NCI-H2081 (cell line): Measurements from ENCODE around the gene KRTAP4-2.
"Not testable (repeated sequence)": the region's sequence is repeated elsewhere in the genome, so short reads cannot be mapped to it uniquely, and the experiment has no call there.

ENCODE experiments used
- DNase-seq, 2 experiments: peaks; one replicate each; lab custom pipeline; 2025; lab: John Stamatoyannopoulos, UW

KRTAP4-2 gene

DNA sequence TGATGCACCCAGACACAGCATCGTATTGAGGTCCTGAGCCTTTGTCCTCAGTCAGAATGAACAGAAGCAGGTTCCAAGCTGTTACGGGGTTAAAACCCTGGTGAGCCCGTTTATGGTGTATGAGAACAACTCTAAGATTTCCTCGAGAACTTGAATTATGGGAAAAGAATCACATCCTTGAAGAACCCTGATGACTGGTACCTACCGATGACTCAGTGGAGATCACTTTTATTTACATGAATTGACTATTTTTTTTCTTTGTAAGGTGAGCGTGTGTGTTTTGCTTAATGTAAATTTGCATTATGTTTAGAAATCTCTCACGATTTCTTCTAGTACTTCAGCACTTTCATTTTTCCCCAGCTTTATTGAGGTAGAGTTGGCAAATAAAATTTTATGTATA lies 14.2 kb downstream of the KRTAP4-2 start:
- DNase-seq: no peak

DNA sequence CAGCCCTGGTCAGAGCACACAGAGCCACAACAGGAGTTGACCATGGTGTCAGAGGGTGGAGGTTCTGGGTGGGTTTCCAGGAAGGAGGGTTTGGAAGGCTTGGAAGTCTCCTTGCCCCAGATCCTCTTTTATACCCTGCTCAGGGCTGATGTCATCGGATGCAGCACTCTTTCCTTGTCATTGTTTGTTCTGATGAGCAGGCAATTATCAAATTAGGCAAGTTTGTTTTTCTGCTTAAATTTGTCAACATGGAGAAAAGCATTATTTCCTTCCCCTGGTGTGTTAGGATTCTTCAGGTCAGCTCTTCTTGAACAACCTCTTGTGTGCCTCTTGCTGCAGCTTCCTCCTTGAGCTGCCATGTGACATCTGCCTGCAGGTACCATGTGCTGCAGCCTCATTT lies 17.4 kb downstream of the KRTAP4-2 start, which contains the start of gene KRTAP4-4:
Gene KRTAP4-4, minus strand, starts transcription at position 101 of the 400 bp plus-strand sequence. Its CDS starts 57 bp downstream, at position 44.
- DNase-seq: no peak

DNA sequence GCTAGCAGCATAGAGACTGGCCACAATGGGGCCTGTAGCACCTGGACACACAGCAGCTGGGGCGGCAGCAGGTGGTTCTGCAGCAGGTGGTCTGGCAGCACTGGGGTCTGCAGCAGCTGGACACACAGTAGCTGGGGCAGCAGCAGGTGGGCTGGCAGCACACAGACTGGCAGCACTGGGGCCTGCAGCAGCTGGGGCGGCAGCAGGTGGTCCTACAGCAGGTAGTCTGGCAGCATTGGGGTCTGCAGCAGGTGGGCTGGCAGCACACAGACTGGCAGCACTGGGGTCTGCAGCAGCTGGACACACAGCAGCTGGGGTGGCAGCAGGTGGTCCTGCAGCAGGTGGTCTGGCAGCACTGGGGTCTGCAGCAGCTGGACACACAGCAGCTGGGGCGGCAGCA lies 17.8 kb downstream of the KRTAP4-2 start:
- not testable (repeated sequence) for DNase-seq

DNA sequence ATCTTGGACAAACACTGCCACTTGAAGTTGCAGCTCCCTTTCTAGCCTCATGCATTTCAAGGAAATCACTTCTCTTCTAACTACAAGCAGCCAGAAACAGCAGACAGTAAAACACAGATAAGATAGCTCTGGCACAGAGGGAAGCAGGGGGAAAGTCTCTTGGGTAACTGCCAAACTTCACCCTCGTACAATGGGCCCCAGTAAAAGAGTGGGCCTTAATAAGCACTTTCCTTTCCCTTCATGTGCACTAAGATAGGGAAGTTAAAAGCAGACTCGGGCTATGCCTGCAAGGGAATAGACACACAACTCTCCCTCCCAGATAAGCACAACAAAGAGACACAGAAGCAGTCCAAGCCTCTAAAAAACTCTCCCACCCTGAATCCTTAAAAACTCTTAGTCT lies 24.2 kb downstream of the KRTAP4-2 start:
- no peak for DNase-seq

DNA sequence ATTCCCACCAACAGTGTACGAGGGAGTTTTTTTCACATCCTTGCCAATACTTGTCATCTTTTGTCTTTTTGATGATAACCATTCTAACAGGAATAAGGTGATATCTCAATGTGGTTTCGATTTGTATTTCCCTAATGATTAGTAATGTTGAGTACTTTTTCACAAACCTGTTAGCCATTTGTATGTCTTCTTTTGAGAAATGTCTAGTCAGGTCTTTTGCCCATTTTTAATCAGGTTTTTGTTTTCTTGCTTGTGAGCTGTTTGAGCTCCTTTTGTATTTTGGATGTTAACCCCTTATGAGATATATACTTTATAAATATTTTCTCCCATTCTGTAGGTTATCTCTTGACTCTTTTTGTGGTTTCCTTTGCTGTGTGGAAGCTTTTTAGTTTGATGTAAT lies 26.5 kb downstream of the KRTAP4-2 start:
- DNase-seq: no peak

DNA sequence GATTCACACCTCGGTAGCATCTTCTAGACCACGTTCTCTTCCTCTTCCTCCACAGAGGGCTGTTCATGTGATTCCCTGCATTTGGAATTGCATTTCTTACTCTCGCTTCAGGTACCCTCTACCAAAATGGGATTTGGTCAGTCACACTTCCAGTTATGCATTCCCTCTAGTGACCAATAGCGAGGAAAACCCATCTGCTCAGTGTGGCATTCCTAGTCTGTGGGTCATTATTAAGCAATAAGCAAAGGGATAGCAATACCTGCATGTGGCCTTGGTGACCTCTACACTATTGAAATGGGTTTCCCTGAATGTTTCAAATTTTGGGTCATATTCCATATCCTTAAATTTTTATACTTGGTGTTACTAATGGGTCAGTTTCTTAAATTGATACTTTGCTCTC lies 28.0 kb downstream of the KRTAP4-2 start:
- DNase-seq: no peak

DNA sequence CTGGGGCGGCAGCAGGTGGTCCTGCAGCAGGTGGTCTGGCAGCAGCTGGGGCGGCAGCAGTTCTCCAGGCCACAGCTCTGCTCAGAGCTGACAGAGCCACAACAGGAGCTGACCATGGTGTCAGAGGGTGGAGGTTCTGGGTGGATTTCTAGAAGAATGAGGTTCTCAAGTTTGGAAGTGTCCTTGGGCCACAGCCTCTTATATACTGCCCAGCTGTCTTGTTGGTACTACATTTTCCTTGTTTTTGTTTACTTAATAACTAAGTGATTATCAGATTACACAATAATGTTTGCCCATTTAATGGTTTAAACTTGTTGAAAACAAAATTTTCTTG lies 28.4 kb downstream of the KRTAP4-2 start, which contains the start of gene KRTAP4-5:
Gene KRTAP4-5, minus strand, starts transcription at position 174 of the 334 bp plus-strand sequence. Its CDS starts 58 bp downstream, at position 116.
- no peak for DNase-seq

DNA sequence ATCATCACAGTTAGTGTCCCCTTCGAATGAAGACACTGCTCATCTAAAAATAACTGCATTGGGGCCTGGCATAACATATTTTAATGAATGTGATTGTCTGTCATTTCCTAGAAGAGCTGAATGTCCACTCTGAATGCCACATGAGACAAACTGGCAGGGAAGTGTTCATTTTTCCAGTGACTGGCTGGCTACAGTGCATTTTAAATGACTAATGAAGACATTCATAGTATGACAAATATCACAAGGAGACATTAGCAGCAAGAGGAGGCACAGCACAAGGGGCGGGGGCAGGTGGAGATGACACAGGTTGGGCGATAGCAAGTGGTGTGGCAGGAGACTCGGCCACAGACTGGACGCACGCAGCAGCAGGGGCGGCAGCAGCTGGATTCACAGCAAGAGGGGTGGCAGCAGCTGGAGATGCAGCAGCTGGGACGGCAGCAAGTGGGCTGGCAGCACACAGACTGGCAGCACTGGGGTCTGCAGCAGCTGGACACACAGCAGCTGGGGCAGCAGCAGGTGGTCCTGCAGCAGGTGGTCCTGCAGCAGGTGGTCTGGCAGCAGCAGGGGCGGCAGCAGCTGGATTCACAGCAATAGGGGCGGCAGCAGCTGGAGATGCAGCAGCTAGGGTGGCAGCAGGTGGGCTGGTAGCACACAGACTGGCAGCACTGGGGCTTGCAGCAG lies 28.9 kb downstream of the KRTAP4-2 start:
- DNase-seq: not testable (repeated sequence)

DNA sequence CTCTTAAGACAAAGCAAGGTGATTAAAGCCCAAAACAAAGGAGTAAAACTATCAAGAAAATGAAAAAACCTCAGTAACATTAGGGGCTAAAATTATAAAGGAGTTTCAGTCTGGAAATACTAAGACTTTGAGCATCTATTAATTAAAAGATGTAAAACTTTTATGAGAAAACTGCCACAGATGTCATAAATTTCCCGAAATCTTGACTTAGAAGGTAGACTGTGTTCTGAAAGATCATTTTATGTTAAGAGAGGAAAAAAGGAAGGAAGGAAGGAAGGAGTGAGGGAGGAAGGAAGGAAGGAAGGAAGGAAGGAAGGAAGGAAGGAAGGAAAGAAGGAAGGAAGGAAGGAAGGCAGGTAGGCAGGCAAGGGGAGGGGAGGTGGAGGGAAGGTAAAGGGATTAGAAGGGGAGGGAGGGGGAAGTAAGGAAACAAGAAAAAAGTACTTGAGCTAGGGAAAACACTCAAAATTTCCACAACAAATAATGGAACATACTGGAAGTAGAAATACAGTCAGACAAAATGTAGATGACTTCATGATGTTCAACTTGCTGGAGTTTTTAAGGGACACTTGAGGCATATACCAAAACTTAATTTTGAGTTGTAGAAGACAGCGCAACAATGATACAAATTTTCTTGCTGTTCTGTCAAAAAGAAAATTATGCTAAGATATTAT lies 30.4 kb downstream of the KRTAP4-2 start:
- DNase-seq: no peak

DNA sequence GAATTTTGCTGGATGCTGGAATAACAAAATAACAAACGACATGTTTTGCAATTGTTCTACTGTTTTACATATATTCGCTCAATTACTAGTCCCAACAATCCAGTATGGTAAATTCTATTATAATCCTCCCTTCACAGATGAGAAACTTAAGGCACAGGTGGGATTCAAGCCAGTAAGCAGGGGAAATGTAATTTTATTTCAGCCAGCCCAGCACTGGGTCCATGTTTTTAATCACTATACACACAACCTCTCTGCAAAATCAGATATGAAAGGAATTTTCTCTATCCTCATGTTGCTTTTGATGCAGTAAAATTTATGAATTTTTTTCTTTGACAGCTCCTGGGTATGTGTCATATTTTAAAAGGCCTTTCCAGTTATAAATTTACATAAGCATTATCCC lies 32.8 kb downstream of the KRTAP4-2 start:
- DNase-seq: no peak

DNA sequence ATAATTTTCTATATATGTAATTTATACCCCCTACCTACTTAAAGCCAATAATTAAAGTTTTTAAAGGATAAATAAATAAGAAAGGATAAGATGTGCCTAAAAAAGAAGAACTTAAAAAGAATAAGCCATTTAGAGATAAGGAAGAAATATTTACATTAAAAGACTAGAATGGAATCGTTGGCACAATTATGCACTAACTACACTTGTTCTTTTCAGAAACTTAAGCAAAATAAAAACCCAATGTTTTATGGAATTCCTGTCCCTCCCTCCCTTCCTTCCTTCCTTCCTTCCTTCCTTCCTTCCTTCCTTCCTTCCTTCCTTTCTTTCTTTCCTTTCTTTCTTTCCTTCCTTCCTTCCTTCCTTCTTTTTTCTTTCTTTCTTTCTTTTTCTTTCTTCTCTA lies 33.2 kb downstream of the KRTAP4-2 start:
- DNase-seq: no peak

DNA sequence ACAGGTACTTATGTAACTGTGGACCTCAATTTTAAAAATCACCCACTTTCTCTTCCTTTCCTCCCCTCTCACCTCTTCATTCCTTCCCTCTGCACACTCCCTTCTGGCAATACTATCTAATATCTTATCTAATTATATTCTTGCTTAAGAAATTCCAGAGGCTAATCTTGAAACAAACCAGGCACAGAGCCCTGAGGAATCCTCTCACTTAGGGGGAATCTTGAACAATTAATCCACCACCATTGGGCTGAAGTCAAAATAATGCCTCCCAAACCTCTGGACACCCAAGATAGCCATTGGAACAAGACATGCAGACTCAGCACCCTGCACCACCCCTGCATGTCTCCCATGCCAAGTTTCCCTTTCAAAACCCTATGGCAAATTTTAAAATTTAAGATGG lies 36.7 kb downstream of the KRTAP4-2 start:
- no peak for DNase-seq

DNA sequence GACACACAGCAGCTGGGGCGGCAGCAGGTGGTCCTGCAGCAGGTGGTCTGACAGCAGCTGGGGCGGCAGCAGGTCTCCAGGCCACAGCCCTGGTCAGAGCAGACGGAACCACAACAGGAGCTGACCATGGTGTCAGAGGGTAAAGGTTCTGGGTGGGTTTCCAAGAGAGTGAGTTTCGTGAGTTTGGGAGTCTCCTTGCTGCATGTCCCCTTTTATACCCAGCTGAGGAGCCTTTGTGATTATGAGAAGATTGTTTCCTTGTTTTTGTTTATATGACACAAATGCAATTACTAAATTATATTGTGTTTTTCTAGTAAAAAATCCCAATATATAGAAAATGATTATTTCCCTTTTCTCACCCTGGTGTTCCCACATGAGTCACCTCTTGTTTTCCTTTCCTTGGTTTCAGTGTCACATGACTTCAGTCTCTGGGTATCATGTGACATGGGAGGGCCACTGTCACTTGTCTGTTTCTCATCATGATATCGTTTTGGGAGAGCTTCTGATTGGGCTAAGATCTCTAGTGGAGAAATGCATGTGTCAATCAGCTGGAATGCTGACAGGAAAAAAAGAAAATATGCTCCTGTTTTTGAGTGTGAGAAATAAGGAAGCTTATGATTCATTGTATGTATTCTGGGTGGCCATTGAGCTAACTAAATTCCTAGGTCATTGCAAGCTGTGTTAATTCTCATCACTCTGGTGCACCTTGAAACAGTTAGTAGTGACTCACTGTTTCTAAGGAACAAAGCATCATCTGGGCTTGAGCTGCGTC lies 37.5 kb downstream of the KRTAP4-2 start, which contains the start of gene KRTAP4-6:
Gene KRTAP4-6, minus strand, starts transcription at position 185 of the 772 bp plus-strand sequence. Its CDS starts 57 bp downstream, at position 128.
- no peak for DNase-seq

DNA sequence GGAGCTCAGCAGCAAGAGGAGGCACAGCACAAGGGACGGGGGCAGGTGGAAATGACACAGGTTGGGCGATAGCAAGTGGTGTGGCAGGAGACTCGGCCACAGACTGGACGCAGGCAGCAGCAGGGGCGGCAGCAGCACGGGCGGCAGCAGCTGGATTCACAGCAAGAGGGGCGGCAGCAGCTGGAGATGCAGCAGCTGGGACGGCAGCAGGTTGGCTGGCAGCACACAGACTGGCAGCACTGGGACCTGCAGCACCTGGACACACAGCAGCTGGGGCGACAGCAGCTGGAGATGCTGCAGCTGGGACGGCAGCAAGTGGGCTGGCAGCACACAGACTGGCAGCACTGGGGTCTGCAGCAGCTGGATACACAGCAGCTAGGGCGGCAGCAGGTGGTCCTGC lies 38.2 kb downstream of the KRTAP4-2 start:
- not testable (repeated sequence) for DNase-seq

DNA sequence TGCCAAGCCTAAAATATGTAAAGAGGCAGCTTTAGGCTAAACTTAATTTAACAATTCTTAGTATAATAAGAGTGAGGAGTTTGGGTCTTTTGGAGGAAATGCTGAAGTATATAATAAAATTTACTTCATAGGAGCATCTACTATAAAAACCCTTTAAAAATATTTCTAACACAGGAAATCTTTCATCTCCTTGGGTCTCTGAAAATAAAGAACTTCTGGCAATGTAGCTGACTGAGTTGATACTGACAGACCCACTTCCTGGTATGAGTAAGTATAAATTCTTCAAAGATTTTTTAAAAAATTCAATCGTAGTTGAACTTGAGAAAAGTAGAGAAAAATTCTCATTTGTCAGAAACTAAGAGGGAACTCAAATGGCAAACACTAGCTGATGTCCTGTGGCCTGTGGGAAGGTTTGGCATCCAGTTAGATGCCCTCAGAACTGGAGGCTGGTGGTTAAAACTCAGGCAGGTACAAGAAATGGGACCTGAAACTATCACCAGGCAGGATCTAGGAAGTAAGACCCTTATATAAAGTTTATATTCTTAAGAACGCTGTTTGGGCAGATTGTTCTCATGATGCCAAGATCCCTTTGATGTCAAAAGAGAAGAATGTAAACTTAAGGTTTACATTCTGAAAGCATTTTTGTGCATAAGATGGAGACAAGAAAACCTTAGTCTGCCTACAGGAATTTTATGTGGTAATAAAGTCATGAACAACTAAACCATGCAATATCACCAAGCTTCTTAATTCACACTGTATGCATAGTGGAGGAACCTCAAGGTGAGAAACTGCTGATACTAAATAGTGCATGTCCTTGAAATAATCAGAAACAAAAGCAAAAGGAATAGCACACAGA lies 43.9 kb downstream of the KRTAP4-2 start:
- DNase-seq: no peak

DNA sequence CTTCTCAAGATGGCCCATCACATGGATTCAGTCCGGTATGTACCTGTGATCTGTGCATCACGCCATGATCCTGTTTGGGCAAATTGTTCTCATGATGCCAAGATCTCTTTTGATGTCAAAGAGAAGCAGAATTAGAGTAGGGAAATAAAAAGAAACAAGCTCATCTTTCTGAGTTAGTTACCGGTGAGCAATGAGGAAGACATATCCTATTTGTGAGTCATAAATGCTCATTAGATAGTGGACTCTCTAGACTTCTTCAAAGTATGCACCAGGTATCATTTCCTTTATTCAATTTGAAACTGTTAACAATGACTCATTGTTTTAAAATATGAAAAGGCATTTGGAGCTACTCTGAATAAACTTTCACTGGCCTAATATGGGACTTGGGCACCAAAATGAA lies 46.0 kb downstream of the KRTAP4-2 start:
- DNase-seq: no peak
